Measurements from ENCODE around the gene WDR75. TPM values are rescaled to one million over a fixed set of nuclear protein-coding genes. Genes with fewer than 3 reads are reported as not detected.

WDR75 gene
- total RNA-seq, 3 donors from 2014 or later, result 40.0 to 52.4 (median 45.2) TPM

GRCh38 chr2:189440644-189440946 is 679 bp upstream of the WDR75 start:
- H3K27me3 ChIP-seq, result no peaks in the 10 kb centered on the region
- H3K27ac ChIP-seq, result peak overlapping the region; percentile 86 to 94
- peak overlapping the region; percentile 83 to 96 (median 90) for H3K4me3 ChIP-seq
- H3K9me3 ChIP-seq, result no peaks in the 10 kb centered on the region
- no peak for TF ChIP-seq POLR2AphosphoS5 (IDR thresholded peaks at IDR 0.05)
- no peak for TF ChIP-seq CTCF (IDR thresholded peaks at IDR 0.05)
- no peak for TF ChIP-seq POLR2A (IDR thresholded peaks at IDR 0.05)
- no peaks in the 10 kb centered on the region for H3K4me1 ChIP-seq
- intact Hi-C loops (cut with DNase I; ENCODE audit: low total_unique reads), result no loop called here
- H3K36me3 ChIP-seq, result no peaks in the 10 kb centered on the region
- DNase-seq (ENCODE audit: low spot score in 2 of 2), result no peak

- intact Hi-C loops (cut with DNase I; ENCODE audit: low total_unique reads), result no loop called here
- H3K4me1 ChIP-seq, result no peaks in the 10 kb centered on the region
- no peaks in the 10 kb centered on the region for H3K27me3 ChIP-seq
- H3K36me3 ChIP-seq, result no peaks in the 10 kb centered on the region
- peak overlapping the region; percentile 86 to 94 for H3K27ac ChIP-seq
- no peaks in the 10 kb centered on the region for H3K9me3 ChIP-seq
- no peak for TF ChIP-seq CTCF (IDR thresholded peaks at IDR 0.05)
- no peak for TF ChIP-seq POLR2A (IDR thresholded peaks at IDR 0.05)
- no peak for TF ChIP-seq POLR2AphosphoS5 (IDR thresholded peaks at IDR 0.05)
- DNase-seq (ENCODE audit: low spot score in 2 of 2), result peak in 1 of 2 donors; percentile 51
- peak overlapping the region; percentile 83 to 96 (median 90) for H3K4me3 ChIP-seq
These were observed 418 bp downstream of the WDR75 start for GRCh38 chr2:189441709-189442074.

GRCh38 chr2:189442468-189442867 is 1.2 kb downstream of the WDR75 start:
- Histone ChIP-seq H3K4me3 (peak overlapping the region in 2 of 3 donors; percentile 20 to 90), H3K9me3 (no peaks in the 10 kb centered on the region), H3K4me1 (no peaks in the 10 kb centered on the region), H3K36me3 (no peaks in the 10 kb centered on the region), H3K27me3 (no peaks in the 10 kb centered on the region), H3K27ac (no peak overlapping the region)
- intact Hi-C loops (cut with DNase I; ENCODE audit: low total_unique reads), result no loop called here
- no peak for TF ChIP-seq CTCF (IDR thresholded peaks at IDR 0.05)
- no peak for TF ChIP-seq POLR2AphosphoS5 (IDR thresholded peaks at IDR 0.05)
- TF ChIP-seq POLR2A (IDR thresholded peaks at IDR 0.05), result no peak
- no peak for DNase-seq (ENCODE audit: low spot score in 2 of 2)

- TF ChIP-seq CTCF (IDR thresholded peaks at IDR 0.05) (no peak), POLR2AphosphoS5 (IDR thresholded peaks at IDR 0.05) (no peak), POLR2A (IDR thresholded peaks at IDR 0.05) (no peak)
- no peak overlapping the region for H3K4me3 ChIP-seq
- no peak for DNase-seq (ENCODE audit: low spot score in 2 of 2)
- H3K9me3 ChIP-seq, result no peaks in the 10 kb centered on the region
- intact Hi-C loops (cut with DNase I; ENCODE audit: low total_unique reads), result no loop called here
- no peaks in the 10 kb centered on the region for H3K36me3 ChIP-seq
- H3K27ac ChIP-seq, result no peak overlapping the region
- H3K27me3 ChIP-seq, result no peaks in the 10 kb centered on the region
- H3K4me1 ChIP-seq, result no peaks in the 10 kb centered on the region
These were observed 3.0 kb downstream of the WDR75 start for GRCh38 chr2:189444322-189444721.

GRCh38 chr2:189446780-189447179 is 5.5 kb downstream of the WDR75 start:
- Histone ChIP-seq H3K36me3 (peaks cover 3% of the 10 kb centered on the region), H3K4me3 (no peak overlapping the region), H3K27ac (no peak overlapping the region), H3K27me3 (no peaks in the 10 kb centered on the region), H3K4me1 (no peaks in the 10 kb centered on the region), H3K9me3 (no peaks in the 10 kb centered on the region)
- intact Hi-C loops (cut with DNase I; ENCODE audit: low total_unique reads), result no loop called here
- DNase-seq (ENCODE audit: low spot score in 2 of 2), result no peak
- TF ChIP-seq POLR2A (IDR thresholded peaks at IDR 0.05) (no peak), POLR2AphosphoS5 (IDR thresholded peaks at IDR 0.05) (no peak), CTCF (IDR thresholded peaks at IDR 0.05) (no peak)
